Gastroesophageal sphincter (tissue), 3 donors: Measurements from ENCODE around the gene PBX1.

ENCODE experiments used
- CTCF ChIP-seq, 4 experiments: fragments of 200-600 bp in 2 of 4; fragments of 450-650 bp in 2 of 4; sonication (generic) in 1 of 4; IDR thresholded peaks; one replicate each; pipeline ENCODE4 v1.5.1; 2017 to 2019; ENCODE audit warnings: antibody characterized with exemption in 4 of 4, mild to moderate bottlenecking in 2 of 4, moderate library complexity in 2 of 4
- POLR2A ChIP-seq, 2 donors: fragments of 450-650 bp; IDR thresholded peaks; one replicate each; pipeline ENCODE4 v1.6.1; 2017; ENCODE audit warnings: antibody characterized with exemption in 2 of 2, mild to moderate bottlenecking in 2 of 2, moderate library complexity in 1 of 2
- POLR2AphosphoS5 ChIP-seq: sonication (generic); formaldehyde crosslinking; IDR thresholded peaks from one replicate; pipeline ENCODE4 v1.6.1; 2017; ENCODE audit warnings: antibody characterized with exemption

- TF ChIP-seq CTCF (IDR thresholded peaks at IDR 0.05), result no peak
- TF ChIP-seq POLR2A (IDR thresholded peaks at IDR 0.05), result no peak
- no peak for TF ChIP-seq POLR2AphosphoS5
Observed at GRCh38 chr1:164694505-164694904, 135.5 kb downstream of the PBX1 start.
